Stimulated activated CD8-positive, alpha-beta memory T cell treated with anti-CD3 and anti-CD28 coated beads, Interleukin-7, amount 100 ng/mL, for 4 hours (primary cell): ENCODE measurements around the gene RIMKLB.
"Not testable (repeated sequence)": the region's sequence is repeated elsewhere in the genome, so short reads cannot be mapped to it uniquely, and the experiment has no call there.

Experiments
- DNase-seq, 2 donors: peaks; one replicate each; pipeline ENCODE4 v3.0.0-alpha.2; 2020; ENCODE audit warnings: low read depth in 2 of 2

RIMKLB gene

DNA sequence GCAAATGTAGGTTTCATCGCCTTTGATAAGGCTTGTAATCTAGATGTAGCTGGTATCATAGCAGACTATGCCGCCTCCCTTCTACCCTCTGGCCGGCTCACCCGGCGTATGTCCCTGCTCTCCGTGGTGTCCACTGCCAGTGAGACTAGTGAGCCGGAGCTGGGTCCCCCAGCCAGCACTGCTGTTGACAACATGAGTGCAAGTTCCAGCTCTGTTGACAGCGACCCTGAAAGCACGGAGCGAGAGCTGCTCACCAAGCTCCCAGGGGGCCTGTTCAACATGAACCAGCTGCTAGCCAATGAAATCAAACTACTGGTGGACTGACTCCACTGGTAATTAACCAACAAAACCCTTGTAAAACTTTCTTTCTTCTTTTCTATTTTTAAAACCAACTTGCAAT, 75.7 kb downstream of the RIMKLB start:
- no peak for DNase-seq

DNA sequence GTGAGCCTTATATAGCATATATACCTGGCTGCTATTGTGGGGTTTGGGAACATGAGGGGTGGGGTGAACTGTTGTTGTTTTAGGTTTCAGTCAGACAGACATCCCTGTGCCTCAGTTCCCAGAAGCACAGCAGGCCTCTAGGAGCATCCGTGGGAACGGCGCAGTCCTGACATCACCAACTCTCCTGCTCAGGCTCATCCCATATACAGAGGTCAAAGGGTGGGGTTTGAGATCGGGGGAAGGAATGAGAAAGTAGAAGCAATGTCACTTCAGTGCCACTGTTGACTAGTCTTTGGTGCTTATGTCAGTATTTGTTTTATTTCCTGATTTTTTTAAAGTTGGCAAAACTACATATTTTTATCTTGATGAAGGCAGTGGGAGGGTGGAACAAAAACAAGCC, 81.5 kb downstream of the RIMKLB start:
- no peak for DNase-seq

DNA sequence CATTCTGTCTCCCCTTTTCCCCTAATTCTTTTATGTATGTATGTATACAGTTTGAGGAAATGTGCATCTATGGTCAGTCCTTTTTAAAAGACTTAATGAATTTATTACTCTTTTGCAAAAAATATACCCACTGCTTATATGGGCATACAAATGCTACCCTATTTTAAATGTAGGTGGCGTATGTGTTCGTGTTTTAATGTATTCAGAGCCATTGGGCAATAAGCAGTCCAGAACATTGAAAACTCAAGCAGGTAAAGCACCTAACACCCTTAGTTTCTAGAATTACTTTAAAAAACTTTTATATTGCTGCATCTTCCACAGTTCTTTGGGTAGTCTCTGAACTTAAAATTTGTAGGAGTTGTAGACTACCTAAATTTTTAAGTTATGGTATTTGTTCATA, 82.1 kb downstream of the RIMKLB start:
- DNase-seq = no peak

DNA sequence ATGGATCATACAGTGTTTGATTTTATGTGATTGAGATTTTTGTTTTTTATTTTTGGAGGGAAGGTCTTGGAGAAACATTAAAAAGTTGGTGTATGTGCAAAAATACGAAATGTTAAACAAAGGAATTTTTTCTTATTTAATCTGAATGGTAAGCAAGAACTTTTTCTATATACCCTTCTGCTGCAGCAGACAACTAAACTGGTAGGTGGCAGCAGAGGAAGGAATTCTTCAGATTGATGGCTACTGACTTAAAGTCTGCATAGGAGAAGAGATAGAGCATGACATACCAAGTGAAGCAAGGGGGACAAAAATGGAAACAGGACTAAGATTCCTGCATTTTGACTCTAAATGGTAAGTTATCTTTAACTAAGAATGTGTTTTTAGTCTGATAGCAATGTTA, 82.6 kb downstream of the RIMKLB start:
- no peak for DNase-seq

DNA sequence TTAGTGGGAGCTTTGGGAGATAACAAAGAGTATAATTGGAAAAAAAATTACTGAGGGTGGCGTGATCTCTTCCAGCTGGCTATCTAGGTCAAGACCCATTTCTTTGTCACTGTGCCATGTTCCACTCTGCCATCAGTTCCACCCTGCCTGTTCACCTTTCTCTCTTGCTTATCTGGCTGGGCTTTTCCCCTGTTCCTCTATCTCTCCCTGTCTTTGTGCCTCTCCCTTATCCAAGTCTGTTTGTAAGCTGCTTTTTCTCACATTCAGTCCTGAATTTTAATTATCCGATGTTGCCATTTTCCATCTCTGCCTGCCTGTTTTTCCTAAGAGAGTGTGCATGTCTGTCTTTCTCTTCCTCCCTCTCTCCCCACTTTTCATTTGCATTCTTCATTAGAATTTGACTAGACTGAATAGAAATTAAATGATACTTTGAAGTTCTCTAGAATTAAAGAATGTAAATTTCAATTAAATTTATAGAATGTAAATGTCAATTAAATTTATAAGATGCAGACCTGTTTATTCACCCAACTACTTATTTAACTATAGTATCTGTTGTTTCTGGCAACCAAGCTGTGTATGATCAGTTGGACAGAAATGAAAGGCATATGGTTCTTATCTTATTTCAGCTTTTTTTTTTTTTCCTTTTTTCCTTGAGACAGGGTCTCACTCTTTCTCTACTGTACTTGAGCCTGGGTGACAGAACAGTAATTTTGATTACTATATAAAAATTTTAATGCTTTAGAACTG, 83.8 kb downstream of the RIMKLB start:
- DNase-seq = no peak

DNA sequence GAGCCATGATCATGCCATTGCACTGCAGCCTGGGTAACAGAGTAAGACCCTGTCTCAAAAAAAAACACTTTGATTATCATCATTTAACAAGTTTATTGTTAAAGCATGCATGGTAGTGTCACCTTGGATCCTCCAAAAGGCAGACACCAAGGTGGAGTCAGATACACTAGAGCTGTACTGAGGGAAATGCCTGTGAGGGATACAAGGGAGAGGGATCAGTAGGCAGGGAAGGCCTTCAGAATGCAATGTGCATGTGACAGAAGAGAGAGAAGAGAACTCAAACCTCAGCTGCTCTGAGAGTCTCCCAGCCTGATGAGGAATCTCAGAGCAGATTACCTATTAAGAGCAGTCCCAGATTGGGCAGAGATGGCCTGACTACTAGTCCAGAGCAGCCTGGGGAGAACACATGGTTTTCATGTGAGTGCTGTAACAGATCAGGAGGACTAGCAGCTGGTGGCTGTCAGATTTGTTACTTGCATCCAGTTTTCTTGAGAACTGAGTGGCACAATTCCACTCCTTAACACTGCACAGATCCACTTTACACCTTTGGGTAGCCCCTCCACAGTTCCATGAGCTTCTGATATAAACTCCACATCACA, 86.6 kb downstream of the RIMKLB start:
- no peak for DNase-seq

DNA sequence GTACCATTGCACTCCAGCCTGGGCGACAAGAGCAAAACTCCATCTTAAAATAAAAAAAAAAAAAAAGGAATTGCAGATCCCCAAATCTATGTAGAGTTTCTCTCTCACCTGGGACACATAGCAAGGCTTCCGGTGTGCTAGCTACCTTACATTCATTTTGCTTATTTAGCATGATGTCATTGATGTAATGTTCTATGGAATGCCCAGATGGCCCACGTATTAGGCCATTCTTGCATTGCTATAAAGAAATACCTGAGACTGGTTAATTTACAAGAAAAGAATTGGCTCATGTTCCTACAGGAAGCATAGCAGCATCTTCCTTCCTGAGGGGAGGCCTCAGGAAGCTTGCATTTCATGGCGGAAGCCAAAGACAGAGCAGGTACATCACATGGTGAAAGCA, 87.7 kb downstream of the RIMKLB start:
- no peak for DNase-seq

DNA sequence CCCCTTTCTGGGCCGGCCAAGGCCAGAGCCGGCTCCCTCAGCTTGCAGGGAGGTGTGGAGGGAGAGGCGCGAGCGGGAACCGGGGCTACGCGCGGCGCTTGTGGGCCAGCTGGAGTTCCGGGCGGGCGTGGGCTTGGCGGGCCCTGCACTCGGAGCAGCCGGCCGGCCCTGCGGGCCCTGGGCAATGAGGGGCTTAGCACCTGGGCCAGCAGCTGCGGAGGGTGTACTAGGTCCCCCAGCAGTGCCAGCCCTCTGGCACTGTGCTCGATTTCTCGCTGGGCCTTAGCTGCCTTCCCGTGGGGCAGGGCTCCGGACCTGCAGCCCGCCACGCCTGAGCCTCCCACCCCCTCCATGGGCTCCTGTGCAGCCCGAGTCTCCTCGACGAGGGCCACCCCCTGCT, 89.4 kb downstream of the RIMKLB start:
- not testable (repeated sequence) for DNase-seq

DNA sequence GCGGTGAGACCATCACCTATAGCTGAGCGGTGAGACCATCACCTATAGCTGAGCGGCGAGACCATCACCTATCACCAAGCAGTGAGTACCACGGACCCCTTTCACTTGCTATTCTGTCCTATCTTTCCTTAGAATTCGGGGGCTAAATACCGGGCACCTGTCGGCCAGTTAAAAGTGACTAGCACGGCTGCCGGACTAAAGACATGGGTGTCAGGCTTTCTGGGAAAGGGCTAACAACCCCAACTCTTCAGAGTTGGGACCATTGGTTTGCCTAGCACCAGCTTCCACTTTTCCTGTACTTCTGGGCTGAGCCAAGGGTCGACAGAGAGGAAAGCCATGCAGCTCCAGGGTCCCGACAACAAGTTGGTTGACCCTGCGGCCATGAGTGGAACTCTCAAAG, 90.9 kb downstream of the RIMKLB start:
- DNase-seq = not testable (repeated sequence)

DNA sequence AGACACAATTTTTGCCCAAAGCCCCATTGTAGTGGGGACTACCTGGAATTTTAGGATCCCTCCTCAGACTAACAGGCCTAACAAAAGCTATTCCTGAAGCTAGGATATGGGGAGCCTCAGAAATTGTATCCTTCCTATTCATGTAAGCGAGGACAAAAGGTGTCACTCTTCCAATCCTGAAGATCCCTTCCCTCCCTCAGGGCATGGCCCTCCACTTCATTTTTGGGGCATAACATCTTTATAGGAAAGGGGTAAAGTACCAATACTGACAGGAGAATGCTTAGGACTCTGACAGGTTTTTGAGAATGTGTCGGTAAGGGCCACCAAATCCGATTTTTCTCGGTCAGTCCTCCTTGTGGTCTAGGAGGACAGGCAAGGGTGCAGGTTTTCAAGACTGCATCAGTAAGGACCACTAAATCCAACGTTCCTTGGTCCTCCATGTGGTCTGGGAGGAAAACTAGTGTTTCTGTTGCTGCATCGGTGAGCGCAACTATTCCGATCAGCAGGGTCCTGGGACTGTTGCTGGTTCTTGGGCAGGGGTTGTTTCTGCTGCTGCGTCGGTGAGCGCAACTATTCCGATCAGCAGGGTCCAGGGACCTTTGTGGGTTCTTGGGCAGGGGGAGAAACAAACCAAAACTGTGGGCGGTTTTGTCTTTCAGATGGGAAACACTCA, 91.7 kb downstream of the RIMKLB start:
- not testable (repeated sequence) for DNase-seq

DNA sequence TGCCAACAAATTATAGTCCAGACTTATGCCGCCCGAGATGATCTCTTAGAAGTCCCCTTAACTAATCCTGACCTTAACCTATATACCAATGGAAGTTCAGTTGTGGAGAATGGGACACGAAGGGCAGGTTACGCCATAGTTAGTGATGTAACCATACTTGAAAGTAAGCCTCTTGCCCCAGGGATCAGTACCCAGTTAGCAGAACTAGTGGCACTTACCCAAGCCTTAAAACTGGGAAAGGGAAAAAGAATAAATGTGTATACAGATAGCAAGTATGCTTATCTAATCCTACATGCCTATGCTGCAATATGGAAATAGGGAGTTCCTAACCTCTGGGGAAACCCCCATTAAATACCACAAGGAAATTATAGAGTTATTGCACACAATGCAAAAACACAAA, 95.4 kb downstream of the RIMKLB start:
- DNase-seq = not testable (repeated sequence)

DNA sequence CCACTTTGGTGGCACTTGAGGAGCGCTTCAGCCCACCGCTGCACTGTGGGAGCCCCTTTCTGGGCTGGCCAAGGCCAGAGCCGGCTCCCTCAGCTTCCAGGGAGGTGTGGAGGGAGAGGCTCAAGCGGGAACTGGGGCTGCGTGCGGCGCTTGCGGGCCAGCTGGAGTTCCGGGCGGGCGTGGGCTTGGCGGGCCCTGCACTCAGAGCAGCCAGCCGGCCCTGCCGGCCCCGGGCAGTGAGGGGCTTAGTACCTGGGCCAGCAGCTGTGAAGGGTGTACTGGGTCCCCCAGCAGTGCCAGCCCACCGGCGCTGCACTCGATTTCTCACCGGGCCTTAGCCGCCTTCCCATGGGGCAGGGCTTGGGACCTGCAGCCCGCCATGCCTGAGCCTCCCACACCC, 96.8 kb downstream of the RIMKLB start:
- not testable (repeated sequence) for DNase-seq

DNA sequence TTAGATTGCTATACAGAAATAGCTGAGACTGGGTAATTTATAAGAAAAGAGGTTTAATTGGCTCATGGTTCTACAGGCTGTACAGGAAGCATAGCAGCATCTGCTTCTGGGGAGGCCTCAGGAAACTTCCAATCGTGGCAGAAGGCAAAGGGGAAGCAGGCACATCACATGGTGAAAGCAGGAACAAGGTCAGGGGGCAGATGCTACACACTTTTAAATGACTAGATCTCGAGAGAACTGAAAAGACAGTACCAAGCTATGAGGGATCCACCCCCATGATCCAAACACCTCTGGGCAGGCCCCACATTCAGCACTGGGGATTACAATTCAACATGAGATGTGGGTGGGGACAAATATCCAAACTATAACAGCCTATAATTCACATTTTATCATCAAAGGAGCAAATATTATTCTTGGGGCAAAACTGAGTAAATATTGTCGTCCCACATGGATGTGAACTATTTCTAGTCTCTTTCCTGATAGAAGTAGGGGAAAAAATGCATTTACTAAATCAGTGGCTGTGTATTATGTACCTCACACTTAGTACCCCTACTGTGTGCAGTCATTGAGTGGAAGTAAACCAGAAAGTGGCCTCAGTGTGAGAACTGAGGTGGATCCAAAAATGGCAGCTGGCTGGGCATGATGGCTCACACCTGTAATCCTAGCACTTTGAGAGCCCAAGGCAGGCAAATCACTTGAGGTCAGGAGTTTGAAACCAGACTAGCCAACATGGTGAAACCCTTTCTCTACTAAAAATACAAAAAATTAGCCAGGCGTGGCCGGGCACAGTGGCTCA, 99.2 kb downstream of the RIMKLB start:
- no peak for DNase-seq

DNA sequence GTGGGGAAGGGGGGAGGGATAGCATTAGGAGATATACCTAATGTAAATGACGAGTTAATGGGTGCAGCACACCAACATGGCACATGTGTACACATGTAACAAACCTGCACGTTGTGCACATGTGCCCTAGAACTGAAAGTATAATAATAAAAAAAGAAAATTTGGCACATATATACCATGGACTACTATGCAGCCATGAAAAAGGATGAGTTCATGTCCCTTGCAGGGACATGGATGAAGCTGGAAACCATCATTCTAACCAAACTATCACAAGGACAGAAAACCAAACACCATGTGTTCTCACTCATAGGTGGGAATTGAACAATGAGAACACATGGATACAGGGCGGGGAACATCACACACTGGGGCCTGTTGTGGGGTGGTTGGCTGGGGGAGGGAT, 103.4 kb downstream of the RIMKLB start:
- DNase-seq = not testable (repeated sequence)

DNA sequence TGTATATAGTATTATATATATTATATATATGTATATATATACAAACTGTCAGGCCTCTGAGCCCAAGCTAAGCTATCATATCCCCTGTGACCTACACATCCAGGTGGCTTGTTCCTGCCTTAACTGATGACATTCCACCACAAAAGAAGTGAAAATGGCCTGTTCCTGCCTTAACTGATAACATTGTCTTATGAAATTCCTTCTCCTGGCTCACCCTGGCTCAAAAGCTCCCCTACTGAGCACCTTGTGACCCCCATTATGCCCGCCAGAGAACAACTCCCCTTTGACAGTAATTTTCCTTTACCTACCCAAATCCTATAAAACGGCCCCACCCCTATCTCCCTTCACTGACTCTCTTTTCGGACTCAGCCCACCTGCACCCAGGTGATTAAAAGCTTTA, 107.0 kb downstream of the RIMKLB start:
- not testable (repeated sequence) for DNase-seq

DNA sequence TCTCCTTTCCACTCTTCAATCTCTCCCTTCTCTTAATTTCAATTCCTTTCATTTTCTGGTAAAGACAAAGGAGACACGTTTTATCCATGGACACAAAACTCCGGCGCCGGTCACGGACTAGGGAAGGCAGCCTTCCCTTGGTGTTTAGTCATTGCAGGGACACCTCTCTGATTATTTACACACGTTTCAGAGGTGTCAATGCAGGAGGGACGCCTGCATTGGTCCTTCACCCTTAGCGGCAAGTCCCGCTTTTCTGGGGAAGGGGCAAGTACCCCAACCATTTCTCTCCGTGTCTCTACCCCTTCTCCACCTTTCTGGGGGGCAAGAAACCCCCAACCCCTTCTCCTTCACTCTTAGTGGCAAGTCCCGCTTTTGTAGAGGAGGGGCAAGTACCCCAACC, 107.7 kb downstream of the RIMKLB start:
- DNase-seq = not testable (repeated sequence)

DNA sequence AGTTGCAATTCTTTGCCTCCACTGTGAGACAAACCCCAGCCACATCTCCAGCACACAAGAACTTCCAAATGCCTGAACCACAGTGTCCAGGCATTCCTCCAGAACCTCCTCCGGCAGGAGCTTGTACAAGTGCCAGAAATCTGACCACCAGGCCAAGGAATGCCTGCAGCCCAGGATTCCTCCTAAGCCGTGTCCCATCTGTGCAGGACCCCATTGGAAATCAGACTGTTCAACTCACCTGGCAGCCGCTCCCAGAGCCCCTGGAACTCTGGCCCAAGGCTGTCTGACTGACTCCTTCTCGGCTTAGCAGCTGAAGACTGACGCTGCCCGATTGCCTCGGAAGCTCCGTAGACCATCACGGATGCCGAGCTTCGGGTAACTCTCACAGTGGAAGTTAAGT, 109.3 kb downstream of the RIMKLB start:
- not testable (repeated sequence) for DNase-seq

DNA sequence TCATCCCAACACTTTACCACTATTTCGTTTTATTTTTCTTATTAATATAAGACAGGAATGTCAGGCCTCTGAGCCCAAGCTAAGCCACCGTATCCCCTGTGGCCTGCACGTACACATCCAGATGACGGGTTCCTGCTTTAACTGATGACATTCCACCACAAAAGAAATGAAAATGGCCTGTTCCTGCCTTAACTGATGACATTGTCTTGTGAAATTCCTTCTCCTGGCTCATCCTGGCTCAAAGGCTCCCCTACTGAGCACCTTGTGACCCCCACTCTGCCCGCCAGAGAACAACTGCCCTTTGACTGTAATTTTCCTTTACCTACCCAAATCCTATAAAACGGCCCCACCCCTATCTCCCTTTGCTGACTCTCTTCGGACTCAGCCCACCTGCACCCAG, 112.3 kb downstream of the RIMKLB start:
- DNase-seq = not testable (repeated sequence)

DNA sequence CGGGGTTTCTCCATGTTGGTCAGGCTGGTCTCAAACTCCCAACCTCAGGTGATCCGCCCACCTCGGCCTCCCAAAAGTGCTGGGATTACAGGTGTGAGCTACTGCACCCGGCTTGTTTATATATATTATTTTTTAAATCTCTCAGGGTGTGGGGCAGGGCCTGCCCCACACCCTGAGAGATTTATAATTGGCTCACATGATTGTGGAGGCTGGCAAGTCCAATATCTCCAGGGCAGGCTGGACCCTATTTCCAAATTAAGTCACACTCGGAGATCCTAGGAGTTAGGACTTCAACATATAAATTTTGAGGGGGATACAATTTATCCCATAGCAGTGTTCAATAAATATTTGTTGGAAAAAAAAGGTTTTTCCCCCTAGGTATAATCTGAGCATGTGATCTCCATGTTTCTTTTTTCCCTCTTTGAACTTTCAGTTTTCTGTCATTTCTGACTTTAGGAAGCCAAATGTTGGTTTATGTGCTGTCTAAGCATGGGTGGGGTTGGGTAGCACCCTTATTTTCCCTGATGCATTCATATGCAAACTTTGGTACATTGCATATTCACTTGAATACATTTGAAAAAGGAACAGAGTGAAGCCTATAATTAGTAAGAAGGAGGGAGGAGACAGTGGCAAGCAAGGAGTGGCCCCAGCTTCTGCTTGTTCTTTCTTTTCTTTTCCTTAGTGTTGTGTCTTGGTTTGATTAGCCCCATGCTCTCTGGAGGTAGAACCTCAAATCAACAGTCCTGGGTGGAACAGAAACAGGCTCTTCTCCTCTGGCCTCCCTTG, 116.0 kb downstream of the RIMKLB start:
- no peak for DNase-seq

DNA sequence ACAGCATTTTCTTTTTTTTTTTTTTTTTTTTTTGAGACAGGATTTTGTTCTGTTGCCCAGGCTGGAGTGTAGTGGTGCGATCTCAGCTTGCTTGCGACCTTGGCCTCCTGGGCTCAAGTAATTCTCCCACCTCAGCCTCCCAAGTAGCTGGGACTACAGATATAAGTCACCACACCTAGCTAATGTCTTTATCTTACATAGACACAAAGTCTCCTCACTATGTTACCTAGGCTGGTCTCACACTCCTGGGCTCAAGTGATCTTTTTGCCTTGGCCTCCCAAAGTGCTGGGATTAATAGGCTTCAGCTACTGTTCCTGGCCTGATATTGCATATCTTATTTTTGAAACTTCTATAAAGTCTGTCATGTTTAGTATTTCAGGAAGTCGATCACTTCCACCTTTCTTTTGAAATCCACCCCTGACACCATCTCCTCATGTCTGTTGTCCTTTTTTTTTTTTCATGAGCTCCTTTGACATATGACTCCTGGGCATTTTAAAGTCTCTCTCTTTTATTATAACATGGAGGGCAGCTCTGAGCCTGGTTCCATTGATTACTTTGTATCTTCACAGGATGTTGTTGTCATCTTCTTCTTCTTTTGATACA, 118.8 kb downstream of the RIMKLB start:
- DNase-seq = no peak

DNA sequence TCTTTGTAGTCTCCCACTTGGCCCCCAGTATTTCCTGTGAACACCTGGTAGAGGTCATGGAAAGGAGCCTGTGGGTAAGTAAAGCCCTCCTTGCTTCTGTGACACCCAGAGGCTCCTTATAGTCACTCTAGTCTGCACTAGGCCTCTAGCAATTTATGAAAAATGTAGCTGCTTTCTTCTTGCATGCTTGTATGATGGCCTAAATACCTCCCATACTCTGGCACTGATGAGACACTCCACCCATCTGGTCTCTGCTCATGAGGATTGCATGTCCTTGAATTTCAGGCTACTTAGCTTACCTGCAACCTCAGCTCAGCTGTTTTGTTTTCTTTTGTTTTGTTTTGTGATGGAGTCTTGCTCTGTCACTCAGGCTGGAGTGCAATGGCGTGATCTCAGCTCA, 120.1 kb downstream of the RIMKLB start:
- DNase-seq = no peak
